PC-3 (cell line): ENCODE data around the gene DUOX1. TPM values are rescaled to one million over a fixed set of nuclear protein-coding genes. Genes with fewer than 3 reads are reported as not detected.
A peak's percentile ranks its signal among the peaks of the same experiment; 100 is the strongest.

ENCODE experiments used
- ATAC-seq: fragments of 200-7000 bp; cut with Tn5 transposase; 2 replicates; pipeline ENCODE4 v1.9.1; 2020; ENCODE audit warnings: mild to moderate bottlenecking, moderate library complexity
- BruUV-seq: library from RNA; stranded (reverse); fragments of 400-500 nt; replicated peaks from 2 replicates; lab custom pipeline; 2021; lab: Mats Ljungman, UMichigan
- CTCF ChIA-PET: fragments of 300-600 bp; sonication (Branson Sonifier 250); formaldehyde crosslinking; loops from one replicate; lab custom pipeline; 2022; ENCODE audit warnings: antibody characterized with exemption; lab: Charles Lee
- POLR2A ChIA-PET: fragments of 300-600 bp; sonication (Branson Sonifier 250); formaldehyde crosslinking; loops from one replicate; lab custom pipeline; 2022; ENCODE audit warnings: antibody characterized with exemption; ENCODE audit not compliant: unreplicated experiment; lab: Charles Lee
- DNase-seq: peaks from one replicate; pipeline ENCODE4 v3.0.0-alpha.2; 2015
- H2AFZ ChIP-seq: fragments of 300-600 bp; sonication (generic); 2 replicates; pipeline ENCODE4 v1.6.0; 2016; ENCODE audit warnings: antibody characterized with exemption, low read length
- H3F3A ChIP-seq: fragments of 300-600 bp; sonication (generic); one replicate; pipeline ENCODE4 v1.6.0; 2017; ENCODE audit warnings: antibody characterized with exemption, low read length, control low read depth, mild to moderate bottlenecking; ENCODE audit not compliant: unreplicated experiment
- H3K27ac ChIP-seq: fragments of 300-600 bp; sonication (generic); 2 replicates; pipeline ENCODE4 v1.5.1; 2016; ENCODE audit warnings: mild to moderate bottlenecking, low read length
- H3K27me3 ChIP-seq: fragments of 300-600 bp; sonication (generic); 2 replicates; pipeline ENCODE4 v1.6.1; 2016; ENCODE audit warnings: low read length, mixed read lengths
- H3K36me3 ChIP-seq: fragments of 300-600 bp; sonication (generic); 2 replicates; pipeline ENCODE4 v1.6.1; 2016; ENCODE audit warnings: low read depth, mixed run types, low read length, mixed read lengths
- H3K4me1 ChIP-seq: fragments of 300-600 bp; sonication (generic); 2 replicates; pipeline ENCODE4 v1.5.1; 2016; ENCODE audit warnings: low read length; ENCODE audit not compliant: insufficient read depth
- H3K4me2 ChIP-seq: fragments of 300-600 bp; sonication (generic); 2 replicates; pipeline ENCODE4 v1.6.0; 2016; ENCODE audit warnings: low read length
- H3K4me3 ChIP-seq: fragments of 300-600 bp; sonication (generic); 2 replicates; pipeline ENCODE4 v1.5.1; 2016; ENCODE audit warnings: mild to moderate bottlenecking, low read length, mixed read lengths
- H3K79me2 ChIP-seq: fragments of 300-600 bp; sonication (generic); 2 replicates; pipeline ENCODE4 v1.6.1; 2017; ENCODE audit warnings: low read length, mixed read lengths
- H3K9ac ChIP-seq: fragments of 300-600 bp; sonication (generic); 2 replicates; pipeline ENCODE4 v1.6.0; 2016; ENCODE audit warnings: mild to moderate bottlenecking, low read length
- H3K9me2 ChIP-seq: fragments of 300-600 bp; sonication (generic); replicated peaks from 2 replicates; pipeline ENCODE4 v1.6.1; 2016; ENCODE audit warnings: mixed run types, low read length, mixed read lengths
- H3K9me3 ChIP-seq: fragments of 300-600 bp; sonication (generic); 2 replicates; pipeline ENCODE4 v1.6.1; 2016; ENCODE audit warnings: low read length, mixed read lengths
- H4K20me1 ChIP-seq: fragments of 300-600 bp; sonication (generic); 2 replicates; pipeline ENCODE4 v1.6.1; 2016; ENCODE audit warnings: low read length, mixed read lengths
- CTCF ChIP-seq: fragments of 300-600 bp; sonication (generic); conservative IDR thresholded peaks from 2 replicates; pipeline ENCODE4 v1.5.1; 2017; ENCODE audit warnings: antibody characterized with exemption, low read depth, mild to moderate bottlenecking, low read length
- EZH2 ChIP-seq: fragments of 300-600 bp; sonication (generic); IDR thresholded peaks from one replicate; pipeline ENCODE4 v1.6.1; 2017; ENCODE audit warnings: antibody characterized with exemption, mild to moderate bottlenecking, low read length; ENCODE audit not compliant: unreplicated experiment
- EZH2phosphoT487 ChIP-seq: fragments of 300-600 bp; sonication (generic); IDR thresholded peaks from 2 replicates; pipeline ENCODE4 v1.6.1; 2018; ENCODE audit warnings: mild to moderate bottlenecking, antibody characterized with exemption, low read length, borderline replicate concordance
- intact Hi-C: fragments of 100-400 bp; cut with micrococcal nuclease; formaldehyde crosslinking; loops from 2 replicates; pipeline ENCODE4 v1.9.0; 2023
- total RNA-seq: library from RNA; depleted of rRNA; stranded (reverse); fragments of >200 nt; gene quantifications from 2 replicates; pipeline ENCODE4 v1.2.3, GENCODE V29; 2014

DUOX1 gene
- total RNA-seq, 1 experiment from 2014 or later = not detected

GRCh38 chr15:45117308-45118130 lies 12.3 kb upstream of the DUOX1 start:
- ATAC-seq = peak; percentile 23
- peak overlapping the region; percentile 58 for H3K4me2 ChIP-seq
- intact Hi-C loops = no loop called here
- no peak overlapping the region for H3K27ac ChIP-seq
- H2AFZ ChIP-seq = peak overlapping the region; percentile 61; the same call in 1 of the 2 replicates
- H3F3A ChIP-seq = no peaks in the 10 kb centered on the region
- peaks cover 17% of the 10 kb centered on the region for H3K27me3 ChIP-seq
- H3K4me3 ChIP-seq = peak overlapping the region; percentile 34; the same call in 1 of the 2 replicates
- no peaks in the 10 kb centered on the region for H3K36me3 ChIP-seq
- H3K4me1 ChIP-seq = peaks cover 10% of the 10 kb centered on the region
- ChIA-PET CTCF (interaction anchor here (0.5 to 1.6 kb wide), 18 partner anchors 9 to 455 kb away, joined by 3 to 25 read pairs (median 4); no protein-coding TSS in a partner anchor), POLR2A (no interaction called here)
- BruUV-seq = no TSS peak
- H3K79me2 ChIP-seq = no peaks in the 10 kb centered on the region
- H3K9me2 ChIP-seq = no peaks in the 10 kb centered on the region
- TF ChIP-seq CTCF (no peak), EZH2 (no peak), EZH2phosphoT487 (no peak)
- no peaks in the 10 kb centered on the region for H4K20me1 ChIP-seq
- no peak for DNase-seq
- H3K9ac ChIP-seq = no peak overlapping the region
- no peaks in the 10 kb centered on the region for H3K9me3 ChIP-seq

GRCh38 chr15:45118131-45118588 lies 11.6 kb upstream of the DUOX1 start:
- H3K27ac ChIP-seq = no peak overlapping the region
- H3K4me3 ChIP-seq = peak overlapping the region; percentile 34; the same call in 1 of the 2 replicates
- peaks cover 14% of the 10 kb centered on the region for H3K4me1 ChIP-seq
- no TSS peak for BruUV-seq
- no peaks in the 10 kb centered on the region for H3F3A ChIP-seq
- no peaks in the 10 kb centered on the region for H3K9me2 ChIP-seq
- no peak overlapping the region for H3K9ac ChIP-seq
- peak; percentile 93 for DNase-seq
- H2AFZ ChIP-seq = peak overlapping the region; percentile 61; the same call in 1 of the 2 replicates
- H3K79me2 ChIP-seq = no peaks in the 10 kb centered on the region
- peak; percentile 93 for ATAC-seq
- no peaks in the 10 kb centered on the region for H3K36me3 ChIP-seq
- H4K20me1 ChIP-seq = no peaks in the 10 kb centered on the region
- H3K4me2 ChIP-seq = peak overlapping the region; percentile 58
- ChIA-PET POLR2A (no interaction called here), CTCF (interaction anchor here (0.5 to 1.6 kb wide), 19 partner anchors 9 to 455 kb away, joined by 3 to 25 read pairs (median 4); no protein-coding TSS in a partner anchor)
- TF ChIP-seq CTCF (peak; percentile 99), EZH2 (no peak), EZH2phosphoT487 (no peak)
- H3K27me3 ChIP-seq = peaks cover 10% of the 10 kb centered on the region
- intact Hi-C loops = no loop called here
- no peaks in the 10 kb centered on the region for H3K9me3 ChIP-seq
